GM19240 (cell line): ENCODE measurements around the gene IL17RC.
"Not testable (repeated sequence)": the region's sequence is repeated elsewhere in the genome, so short reads cannot be mapped to it uniquely, and the experiment has no call there.

Experiments used
- DNase-seq: peaks from one replicate; pipeline ENCODE4 v3.0.0; 2011; ENCODE audit warnings: low spot score; ENCODE audit not compliant: insufficient read length

IL17RC gene

GRCh38 chr3:9895715-9896114 is 21.2 kb upstream of the IL17RC start:
- DNase-seq: not testable (repeated sequence)

GRCh38 chr3:9896755-9897407 is 20.0 kb upstream of the IL17RC start:
- DNase-seq: not testable (repeated sequence)

- no peak for DNase-seq
These were observed 19.2 kb upstream of the IL17RC start for GRCh38 chr3:9897408-9898372.

- no peak for DNase-seq
These were observed 18.2 kb upstream of the IL17RC start for GRCh38 chr3:9898467-9899241.

- no peak for DNase-seq
These were observed 17.6 kb upstream of the IL17RC start for GRCh38 chr3:9899289-9899791.

GRCh38 chr3:9900965-9901415 is 15.9 kb upstream of the IL17RC start:
- not testable (repeated sequence) for DNase-seq

GRCh38 chr3:9901967-9902366 is 14.9 kb upstream of the IL17RC start:
- DNase-seq: no peak

- no peak for DNase-seq
These were observed 14.3 kb upstream of the IL17RC start, which contains the start of gene IL17RE for GRCh38 chr3:9902372-9903237. TSS of gene IL17RE (plus strand) at chr3:9902848. CDS start at chr3:9902933, 85 bp downstream.

GRCh38 chr3:9903238-9903624 is 13.7 kb upstream of the IL17RC start:
- no peak for DNase-seq

- DNase-seq: no peak
These were observed 13.0 kb upstream of the IL17RC start for GRCh38 chr3:9903904-9904303.

GRCh38 chr3:9906480-9906879 is 10.4 kb upstream of the IL17RC start:
- no peak for DNase-seq

- DNase-seq: no peak
These were observed 8.6 kb upstream of the IL17RC start for GRCh38 chr3:9908286-9908685.

- DNase-seq: no peak
These were observed 7.5 kb upstream of the IL17RC start for GRCh38 chr3:9909221-9910013.

- no peak for DNase-seq
These were observed 5.0 kb upstream of the IL17RC start for GRCh38 chr3:9911863-9912262.

GRCh38 chr3:9912294-9912935 is 4.5 kb upstream of the IL17RC start:
- no peak for DNase-seq

GRCh38 chr3:9913601-9914000 is 3.3 kb upstream of the IL17RC start:
- no peak for DNase-seq

GRCh38 chr3:9914011-9914410 is 2.9 kb upstream of the IL17RC start:
- no peak for DNase-seq

GRCh38 chr3:9914559-9915253 is 2.2 kb upstream of the IL17RC start:
- no peak for DNase-seq
